GM15510 (cell line): ENCODE results near the gene OR5T2.

Experiments
- POLR2A ChIP-seq: IDR thresholded peaks from 3 replicates; pipeline ENCODE4 v1.6.1; 2011; ENCODE audit warnings: borderline replicate concordance; ENCODE audit not compliant: insufficient read length; ENCODE audit errors: extremely low read depth

OR5T2 gene

GRCh38 chr11:56234155-56234554 lies at the start of gene OR5T2:
Gene OR5T2, minus strand, starts transcription at chr11:56234255. Its CDS starts 1,193 bp downstream, at chr11:56233062.
- no peak for TF ChIP-seq POLR2A

- TF ChIP-seq POLR2A: no peak
Observed at GRCh38 chr11:56273854-56274253, 39.8 kb upstream of the OR5T2 start, which contains the start of gene OR5T1. Gene OR5T1, plus strand, starts transcription at chr11:56274154. Its CDS starts 1,485 bp downstream, at chr11:56275639.

- no peak for TF ChIP-seq POLR2A
Observed at GRCh38 chr11:56271092-56271491, 37.0 kb upstream of the OR5T2 start.

- TF ChIP-seq POLR2A: no peak
Observed at GRCh38 chr11:56251954-56252353, 17.9 kb upstream of the OR5T2 start, which contains the start of gene OR5T3. Gene OR5T3, plus strand, starts transcription at chr11:56252254. Its CDS starts 0 bp downstream, at chr11:56252254.

- TF ChIP-seq POLR2A: no peak
Observed at GRCh38 chr11:56214537-56214936, 19.5 kb downstream of the OR5T2 start.

GRCh38 chr11:56207790-56208189 lies 26.3 kb downstream of the OR5T2 start:
- TF ChIP-seq POLR2A: no peak

- no peak for TF ChIP-seq POLR2A
Observed at GRCh38 chr11:56197367-56197766, 36.7 kb downstream of the OR5T2 start.

- no peak for TF ChIP-seq POLR2A
Observed at GRCh38 chr11:56196705-56197104, 37.4 kb downstream of the OR5T2 start.

GRCh38 chr11:56188602-56189001 lies 45.5 kb downstream of the OR5T2 start:
- no peak for TF ChIP-seq POLR2A

GRCh38 chr11:56183459-56183858 lies 50.6 kb downstream of the OR5T2 start:
- no peak for TF ChIP-seq POLR2A
